Measurements from ENCODE around the gene NAT10.

DNA sequence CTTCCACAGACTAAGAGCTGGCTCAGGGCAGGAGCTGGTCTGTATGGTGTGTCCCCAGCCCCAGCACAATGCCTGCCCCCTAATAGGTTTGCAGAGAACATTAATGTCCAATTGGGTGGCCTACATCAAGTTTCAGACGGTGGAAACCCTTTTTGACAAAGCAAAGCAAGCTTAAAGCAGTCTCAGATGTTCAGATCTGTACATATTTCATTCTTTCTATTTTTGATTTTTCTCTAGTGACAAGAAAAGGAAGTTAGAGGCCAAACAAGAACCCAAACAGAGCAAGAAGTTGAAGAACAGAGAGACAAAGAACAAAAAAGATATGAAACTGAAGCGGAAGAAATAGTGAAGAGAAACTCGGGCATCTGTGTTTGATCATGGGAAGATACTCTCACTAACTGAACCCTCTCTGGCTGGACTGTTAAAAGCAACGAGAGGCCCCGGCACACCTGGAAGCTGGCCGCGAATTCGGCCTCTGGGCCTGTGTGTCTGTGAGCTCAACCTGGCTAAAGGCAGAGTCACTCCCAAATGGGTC lies 40.5 kb downstream of the NAT10 start:
- TF ChIP-seq, protein P1, sequence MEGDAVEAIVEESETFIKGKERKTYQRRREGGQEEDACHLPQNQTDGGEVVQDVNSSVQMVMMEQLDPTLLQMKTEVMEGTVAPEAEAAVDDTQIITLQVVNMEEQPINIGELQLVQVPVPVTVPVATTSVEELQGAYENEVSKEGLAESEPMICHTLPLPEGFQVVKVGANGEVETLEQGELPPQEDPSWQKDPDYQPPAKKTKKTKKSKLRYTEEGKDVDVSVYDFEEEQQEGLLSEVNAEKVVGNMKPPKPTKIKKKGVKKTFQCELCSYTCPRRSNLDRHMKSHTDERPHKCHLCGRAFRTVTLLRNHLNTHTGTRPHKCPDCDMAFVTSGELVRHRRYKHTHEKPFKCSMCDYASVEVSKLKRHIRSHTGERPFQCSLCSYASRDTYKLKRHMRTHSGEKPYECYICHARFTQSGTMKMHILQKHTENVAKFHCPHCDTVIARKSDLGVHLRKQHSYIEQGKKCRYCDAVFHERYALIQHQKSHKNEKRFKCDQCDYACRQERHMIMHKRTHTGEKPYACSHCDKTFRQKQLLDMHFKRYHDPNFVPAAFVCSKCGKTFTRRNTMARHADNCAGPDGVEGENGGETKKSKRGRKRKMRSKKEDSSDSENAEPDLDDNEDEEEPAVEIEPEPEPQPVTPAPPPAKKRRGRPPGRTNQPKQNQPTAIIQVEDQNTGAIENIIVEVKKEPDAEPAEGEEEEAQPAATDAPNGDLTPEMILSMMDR (IDR thresholded peaks at IDR 0.05), result no peak
- TF ChIP-seq EP300 (IDR thresholded peaks at IDR 0.05), result no peak
- no peak for TF ChIP-seq POLR2AphosphoS5 (IDR thresholded peaks at IDR 0.05)
- no peak for TF ChIP-seq POLR2A (IDR thresholded peaks at IDR 0.05)
